K562 (cell line): ENCODE measurements around the gene CRYBG2. TPM values are rescaled to one million over a fixed set of nuclear protein-coding genes. Genes with fewer than 3 reads are reported as not detected.

Source experiments
- ATF1 ChIP-seq, 2 experiments: fragments of 450-650 bp in 1 of 2; IDR thresholded peaks; 2 replicates each; pipeline ENCODE4 v1.6.1; 2016; ENCODE audit warnings: missing compliant biosample characterization in 1 of 2, missing genetic modification characterization in 1 of 2
- ATF4 ChIP-seq: fragments of 450-650 bp; formaldehyde crosslinking; IDR thresholded peaks from 2 replicates; pipeline ENCODE4 v1.4.0; 2022; ENCODE audit warnings: mild to moderate bottlenecking, moderate library complexity
- BACH1 ChIP-seq: fragments of 200-800 bp; sonication (Bioruptor generic); IDR thresholded peaks from 2 replicates; pipeline ENCODE4 v1.6.1; 2016; ENCODE audit warnings: missing genetic modification characterization, missing compliant biosample characterization
- CLOCK ChIP-seq: fragments of 250-450 bp; sonication (Bioruptor Pico); IDR thresholded peaks from 2 replicates; pipeline ENCODE4 v1.4.0; 2020; ENCODE audit warnings: mild to moderate bottlenecking, moderate library complexity, borderline replicate concordance
- CREB3L1 ChIP-seq: fragments of 450-650 bp; IDR thresholded peaks from 2 replicates; pipeline ENCODE4 v1.6.1; 2014; ENCODE audit warnings: low read depth, mild to moderate bottlenecking, moderate library complexity, borderline replicate concordance
- ERF ChIP-seq: fragments of 450-650 bp; formaldehyde crosslinking; IDR thresholded peaks from 2 replicates; pipeline ENCODE4 v1.4.0; 2020; ENCODE audit warnings: mild to moderate bottlenecking, mixed read lengths
- KDM5B ChIP-seq: fragments of 200-600 bp; sonication (generic); IDR thresholded peaks from 2 replicates; pipeline ENCODE4 v1.6.1; 2012; ENCODE audit warnings: low read depth, mild to moderate bottlenecking, moderate library complexity, low read length, control low read depth, inconsistent platforms; ENCODE audit not compliant: insufficient replicate concordance
- MITF ChIP-seq: IDR thresholded peaks from 2 replicates; pipeline ENCODE4 v1.6.1; 2014; ENCODE audit warnings: antibody characterized with exemption
- NELFE ChIP-seq: IDR thresholded peaks from 2 replicates; pipeline ENCODE4 v1.6.1; 2011; ENCODE audit warnings: mild to moderate bottlenecking; ENCODE audit not compliant: insufficient read depth, insufficient read length
- PBX2 ChIP-seq, 2 experiments: IDR thresholded peaks in 1 of 2; conservative IDR thresholded peaks in 1 of 2; 2 replicates each; pipeline ENCODE4 v1.6.1; 2016; ENCODE audit warnings: low read depth in 2 of 2, mild to moderate bottlenecking in 1 of 2, missing compliant biosample characterization in 1 of 2, missing genetic modification characterization in 1 of 2, moderate library complexity in 1 of 2
- SOX6 ChIP-seq: fragments of 450-650 bp; IDR thresholded peaks from 2 replicates; pipeline ENCODE4 v1.6.1; 2014; ENCODE audit warnings: mild to moderate bottlenecking
- VEZF1 ChIP-seq: fragments of 200-800 bp; sonication (Bioruptor generic); IDR thresholded peaks from 2 replicates; pipeline ENCODE4 v1.6.1; 2017; ENCODE audit warnings: missing genetic modification characterization, missing compliant biosample characterization
- ZNF134 ChIP-seq: fragments of 250-450 bp; sonication (Bioruptor Pico); conservative IDR thresholded peaks from 2 replicates; pipeline ENCODE4 v1.4.0; 2020
- ZNF644 ChIP-seq: fragments of 200-800 bp; sonication (Bioruptor generic); IDR thresholded peaks from 2 replicates; pipeline ENCODE4 v1.6.1; 2016; ENCODE audit warnings: low read depth, missing genetic modification characterization, missing compliant biosample characterization
- polyA plus RNA-seq, 8 experiments: library from polyadenylated mRNA; depleted of rRNA in 4 of 8; stranded (reverse) in 5 of 8; unstranded in 3 of 8; fragments of >200 nt; fragmentation: Nextera tagmentation in 2 of 8; fragmentation: Illumina TruSeq in 1 of 8; extraction: Ambion mirVana in 2 of 8; extraction: Trizol in 1 of 8; gene quantifications; 2 replicates each; pipeline versions ENCODE4 v1.2.1 to v1.2.3, GENCODE V29; 2011 to 2014; ENCODE audit warnings: inconsistent platforms in 1 of 8, missing spikeins in 1 of 8
- total RNA-seq, 7 experiments: library from RNA; depleted of rRNA in 6 of 7; stranded (reverse); fragments of >200 nt in 6 of 7; fragmentation: Illumina TruSeq in 2 of 7; extraction: Trizol in 2 of 7; gene quantifications; 2 replicates each; pipeline versions ENCODE4 v1.2.1 to v1.2.3, GENCODE V29; 2011 to 2021; ENCODE audit warnings: low replicate concordance in 1 of 7

The CRYBG2 gene
- total and polyA plus RNA-seq, 9 of the 15 experiments (the other 6 are each of a cell fraction or from before 2014, with no cell fraction given) = 0.39 to 8.5 (median 3.7) TPM

GRCh38 chr1:26336477-26337205 lies 17.3 kb downstream of the CRYBG2 start (continued):
- TF ChIP-seq VEZF1 (CRISPR knock-in tag) (peak; percentile 81), CLOCK (CRISPR knock-in tag) (0 out of 2 replicates have a peak, but pooled peaks have one; percentile 79), CREB3L1 (peak; percentile 94), SOX6 (peak; percentile 69), KDM5B (no peak), BACH1 (tag) (peak; percentile 86), PBX2 (CRISPR knock-in tag; IDR thresholded peaks at IDR 0.05; ENCODE audit: low read depth) (no peak), PBX2 (tag; conservative IDR thresholded peaks at IDR 0.05; ENCODE audit: low read depth) (no peak), MITF (0 out of 2 replicates have a peak, but pooled peaks have one; percentile 48), NELFE (no peak), ATF4 (CRISPR knock-in tag) (peak; percentile 98), ERF (peak; percentile 94), ATF1 (CRISPR knock-in tag; IDR thresholded peaks at IDR 0.05) (no peak), ATF1 (tag; IDR thresholded peaks at IDR 0.05) (peak; percentile 88), ZNF644 (peak; percentile 89; the same call in 1 of the 2 replicates), ZNF134 (CRISPR knock-in tag) (peak; percentile 81)
